Hepatocyte (in vitro differentiated cells): ENCODE data around the gene UBXN6. TPM values are rescaled to one million over a fixed set of nuclear protein-coding genes. Genes with fewer than 3 reads are reported as not detected.

Source experiments
- DNase-seq: peaks from one replicate; pipeline ENCODE4 v3.0.0-alpha.2; 2016; ENCODE audit warnings: low spot score
- H2AFZ ChIP-seq: fragments of 200-600 bp; sonication (generic); 2 replicates; pipeline ENCODE4 v1.6.0; 2016; ENCODE audit warnings: antibody characterized with exemption, mild to moderate bottlenecking
- H3K27ac ChIP-seq: fragments of 200-600 bp; sonication (generic); 2 replicates; pipeline ENCODE4 v1.5.1; 2016; ENCODE audit warnings: mild to moderate bottlenecking
- H3K27me3 ChIP-seq: fragments of 200-600 bp; sonication (generic); 2 replicates; pipeline ENCODE4 v1.6.1; 2016
- H3K36me3 ChIP-seq: fragments of 200-600 bp; sonication (generic); replicated peaks from 2 replicates; pipeline ENCODE4 v1.5.1; 2016; ENCODE audit warnings: low read depth; ENCODE audit not compliant: insufficient read depth
- H3K4me1 ChIP-seq: fragments of 200-600 bp; sonication (generic); 2 replicates; pipeline ENCODE4 v1.5.1; 2016; ENCODE audit warnings: mild to moderate bottlenecking, moderate library complexity; ENCODE audit not compliant: insufficient read depth
- H3K4me2 ChIP-seq: fragments of 200-600 bp; sonication (generic); 2 replicates; pipeline ENCODE4 v1.6.0; 2016
- H3K4me3 ChIP-seq: fragments of 200-600 bp; sonication (generic); 2 replicates; pipeline ENCODE4 v1.5.1; 2016; ENCODE audit warnings: mild to moderate bottlenecking
- H3K79me2 ChIP-seq: fragments of 200-600 bp; sonication (generic); 2 replicates; pipeline ENCODE4 v1.6.0; 2017; ENCODE audit warnings: mild to moderate bottlenecking
- H3K9me2 ChIP-seq: fragments of 200-600 bp; sonication (generic); replicated peaks from 2 replicates; pipeline ENCODE4 v1.6.0; 2017; ENCODE audit warnings: mild to moderate bottlenecking; ENCODE audit not compliant: insufficient read depth
- H3K9me3 ChIP-seq: fragments of 200-600 bp; sonication (generic); 2 replicates; pipeline ENCODE4 v1.5.1; 2016; ENCODE audit warnings: low read depth, mild to moderate bottlenecking
- H4K20me1 ChIP-seq: fragments of 200-600 bp; sonication (generic); 2 replicates; pipeline ENCODE4 v1.6.0; 2016; ENCODE audit warnings: mild to moderate bottlenecking; ENCODE audit not compliant: insufficient read depth, poor library complexity, severe bottlenecking
- EZH2 ChIP-seq: fragments of 200-600 bp; sonication (generic); IDR thresholded peaks from 2 replicates; pipeline ENCODE4 v1.6.1; 2016; ENCODE audit warnings: antibody characterized with exemption, mild to moderate bottlenecking, borderline replicate concordance
- EZH2phosphoT487 ChIP-seq: fragments of 200-600 bp; sonication (generic); IDR thresholded peaks from one replicate; pipeline ENCODE4 v1.6.1; 2018; ENCODE audit warnings: antibody characterized with exemption, mild to moderate bottlenecking, low read depth, moderate library complexity; ENCODE audit not compliant: unreplicated experiment, severe bottlenecking
- WGBS: methylation state at CpG from one replicate; pipeline ENCODE4 v1.1.6; 2016; ENCODE audit warnings: low lambda C conversion rate; ENCODE audit errors: missing lambda C conversion rate; 5-methylcytosine and 5-hydroxymethylcytosine counted together
- polyA plus RNA-seq: library from polyadenylated mRNA; unstranded; fragments of >200 nt; fragmentation: Nextera tagmentation; extraction: Ambion mirVana; gene quantifications from 2 replicates; pipeline ENCODE4 v1.2.1, GENCODE V29; 2016
- total RNA-seq: library from RNA; depleted of rRNA; stranded (reverse); fragments of >200 nt; gene quantifications from 2 replicates; pipeline ENCODE4 v1.2.3, GENCODE V29; 2014
- TF ChIP-seq, protein P1 (sequence below): fragments of 200-600 bp; sonication (generic); IDR thresholded peaks from 2 replicates; pipeline ENCODE4 v1.5.1; 2016; ENCODE audit warnings: antibody characterized with exemption, mild to moderate bottlenecking; ENCODE audit not compliant: poor library complexity

UBXN6 gene
- total and polyA plus RNA-seq, 2 experiments from 2014 or later, result 36.8 to 88.6 TPM

- 96% methylated on average over 33 of the region's 34 CpGs for WGBS
- Histone ChIP-seq H3K27ac (no peak overlapping the region), H3K9me3 (no peaks in the 10 kb centered on the region), H4K20me1 (no peaks in the 10 kb centered on the region), H3K4me2 (no peak overlapping the region), H3K9me2 (no peaks in the 10 kb centered on the region), H2AFZ (no peak overlapping the region), H3K36me3 (no peaks in the 10 kb centered on the region), H3K27me3 (no peaks in the 10 kb centered on the region), H3K79me2 (no peaks in the 10 kb centered on the region), H3K4me3 (no peak overlapping the region), H3K4me1 (no peaks in the 10 kb centered on the region)
- TF ChIP-seq EZH2 (no peak), EZH2phosphoT487 (no peak)
- TF ChIP-seq, protein P1, sequence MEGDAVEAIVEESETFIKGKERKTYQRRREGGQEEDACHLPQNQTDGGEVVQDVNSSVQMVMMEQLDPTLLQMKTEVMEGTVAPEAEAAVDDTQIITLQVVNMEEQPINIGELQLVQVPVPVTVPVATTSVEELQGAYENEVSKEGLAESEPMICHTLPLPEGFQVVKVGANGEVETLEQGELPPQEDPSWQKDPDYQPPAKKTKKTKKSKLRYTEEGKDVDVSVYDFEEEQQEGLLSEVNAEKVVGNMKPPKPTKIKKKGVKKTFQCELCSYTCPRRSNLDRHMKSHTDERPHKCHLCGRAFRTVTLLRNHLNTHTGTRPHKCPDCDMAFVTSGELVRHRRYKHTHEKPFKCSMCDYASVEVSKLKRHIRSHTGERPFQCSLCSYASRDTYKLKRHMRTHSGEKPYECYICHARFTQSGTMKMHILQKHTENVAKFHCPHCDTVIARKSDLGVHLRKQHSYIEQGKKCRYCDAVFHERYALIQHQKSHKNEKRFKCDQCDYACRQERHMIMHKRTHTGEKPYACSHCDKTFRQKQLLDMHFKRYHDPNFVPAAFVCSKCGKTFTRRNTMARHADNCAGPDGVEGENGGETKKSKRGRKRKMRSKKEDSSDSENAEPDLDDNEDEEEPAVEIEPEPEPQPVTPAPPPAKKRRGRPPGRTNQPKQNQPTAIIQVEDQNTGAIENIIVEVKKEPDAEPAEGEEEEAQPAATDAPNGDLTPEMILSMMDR, result no peak
- DNase-seq, result no peak
These were observed 48.2 kb upstream of the UBXN6 start for GRCh38 chr19:4505570-4506448.

DNA sequence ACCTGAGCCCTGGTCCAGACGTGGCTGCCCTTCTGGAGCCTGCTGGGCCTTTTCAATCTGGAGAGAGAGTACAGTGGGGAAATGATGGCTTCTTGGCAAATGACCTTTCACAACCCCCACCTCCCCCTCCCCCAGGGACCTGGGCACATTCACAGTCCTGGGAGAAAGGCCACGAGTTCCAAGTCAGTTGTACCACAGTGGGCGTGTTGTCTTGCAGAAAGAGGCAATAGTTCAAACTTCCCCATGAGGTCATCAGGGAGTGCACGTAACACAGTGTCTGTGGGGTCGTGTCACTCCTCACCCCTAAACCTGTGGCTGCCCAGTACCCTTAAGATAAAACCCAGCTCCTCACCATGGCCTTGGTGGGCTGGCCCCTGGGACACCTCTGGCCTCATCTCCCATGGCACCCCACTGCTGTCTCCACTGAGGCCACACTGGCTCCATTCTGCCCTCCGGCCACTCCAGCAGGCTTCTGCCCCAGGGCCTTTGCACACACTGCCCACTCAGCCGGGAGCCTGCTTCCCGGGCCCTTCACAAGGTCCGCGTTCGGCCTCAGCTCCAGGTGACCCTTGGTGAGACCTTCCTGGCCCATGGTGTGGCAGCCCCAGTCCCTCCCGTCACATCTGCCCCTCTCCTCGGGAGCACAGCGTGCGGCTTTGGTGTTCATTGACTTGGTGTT lies 47.4 kb upstream of the UBXN6 start:
- DNase-seq, result no peak
- Histone ChIP-seq H2AFZ (no peak overlapping the region), H3K27ac (no peak overlapping the region), H3K9me2 (no peaks in the 10 kb centered on the region), H3K36me3 (no peaks in the 10 kb centered on the region), H3K4me2 (no peak overlapping the region), H3K79me2 (no peaks in the 10 kb centered on the region), H3K4me1 (no peaks in the 10 kb centered on the region), H3K9me3 (no peaks in the 10 kb centered on the region), H4K20me1 (no peaks in the 10 kb centered on the region), H3K4me3 (no peak overlapping the region), H3K27me3 (no peaks in the 10 kb centered on the region)
- 91% methylated on average over 15 of the region's 15 CpGs for WGBS
- no peak for TF ChIP-seq EZH2
- TF ChIP-seq EZH2phosphoT487, result no peak
- TF ChIP-seq, protein P1, result no peak

DNA sequence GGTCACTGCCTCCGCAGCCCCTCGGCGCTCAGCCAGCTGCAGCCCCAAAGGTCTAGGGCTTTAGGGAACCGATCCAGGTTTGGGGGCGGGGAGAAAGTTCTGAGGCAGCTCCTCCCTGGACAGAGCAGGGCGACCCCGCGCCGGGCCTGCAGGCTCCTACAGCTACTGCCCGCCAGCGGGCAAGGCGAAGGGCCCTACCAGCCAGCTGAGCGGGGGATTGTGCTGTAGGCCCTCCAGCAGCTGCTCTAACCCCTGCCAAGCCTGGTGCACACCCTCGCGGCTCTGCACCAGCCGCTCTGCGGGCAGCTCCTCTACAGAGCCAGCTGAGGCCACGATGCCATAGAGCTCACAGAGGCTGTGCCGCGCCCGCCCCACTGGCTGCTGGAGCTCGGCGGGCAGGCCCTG lies 46.7 kb upstream of the UBXN6 start:
- DNase-seq, result no peak
- H3K4me2 ChIP-seq, result no peak overlapping the region
- no peaks in the 10 kb centered on the region for H3K27me3 ChIP-seq
- H2AFZ ChIP-seq, result no peak overlapping the region
- no peaks in the 10 kb centered on the region for H3K79me2 ChIP-seq
- 97% methylated on average over 23 of the region's 23 CpGs for WGBS
- H3K36me3 ChIP-seq, result no peaks in the 10 kb centered on the region
- no peak overlapping the region for H3K27ac ChIP-seq
- TF ChIP-seq EZH2 (no peak), EZH2phosphoT487 (no peak)
- TF ChIP-seq, protein P1, result no peak
- H3K4me3 ChIP-seq, result no peak overlapping the region
- no peaks in the 10 kb centered on the region for H3K9me3 ChIP-seq
- H3K9me2 ChIP-seq, result no peaks in the 10 kb centered on the region
- H3K4me1 ChIP-seq, result no peaks in the 10 kb centered on the region
- H4K20me1 ChIP-seq, result no peaks in the 10 kb centered on the region
